SU-DHL-6 (cell line): ENCODE data around the gene GP2.

Experiments
- CTCF ChIP-seq: fragments of 200-600 bp; sonication (generic); IDR thresholded peaks from one replicate; pipeline ENCODE4 v1.5.1; 2017; ENCODE audit warnings: antibody characterized with exemption, mild to moderate bottlenecking, low read length, moderate library complexity; ENCODE audit not compliant: insufficient read depth, poor library complexity, severe bottlenecking
- EZH2phosphoT487 ChIP-seq: fragments of 200-600 bp; sonication (generic), shearing (Covaris generic); conservative IDR thresholded peaks from 2 replicates; pipeline ENCODE4 v1.6.1; 2018; ENCODE audit warnings: mild to moderate bottlenecking, antibody characterized with exemption, low read length, moderate library complexity, mixed read lengths

- TF ChIP-seq CTCF: no peak
- TF ChIP-seq EZH2phosphoT487: no peak
Measured at GRCh38 chr16:20336955-20337354, 9.6 kb upstream of the GP2 start.
